Heart left ventricle (tissue), 16 donors: ENCODE data around the gene KRTAP5-6. TPM values are rescaled to one million over a fixed set of nuclear protein-coding genes. Genes with fewer than 3 reads are reported as not detected.

Experiments
- ATAC-seq, 4 donors: fragments of 200-7000 bp; cut with Tn5 transposase; one replicate each; pipeline ENCODE4 v1.9.1; 2020 to 2022; ENCODE audit warnings: moderate library complexity in 4 of 4, mild to moderate bottlenecking in 3 of 4, moderate number of reproducible peaks in 1 of 4
- DNase-seq, 5 donors: peaks; one replicate each; pipeline ENCODE4 v3.0.0-alpha.2; 2020
- H3K27ac ChIP-seq, 12 donors: fragments of 200-600 bp; sonication (generic) in 4 of 12; one replicate each; pipeline versions ENCODE4 v1.5.0 to v1.8.0; 2016 to 2022; ENCODE audit warnings: mild to moderate bottlenecking in 2 of 12
- H3K27me3 ChIP-seq, 9 donors: fragments of 200-600 bp; sonication (generic) in 2 of 9; one replicate each; pipeline versions ENCODE4 v1.5.1 to v1.8.0; 2016 to 2022; ENCODE audit warnings: mild to moderate bottlenecking in 3 of 9
- H3K36me3 ChIP-seq, 9 donors: fragments of 200-600 bp; sonication (generic) in 2 of 9; one replicate each; pipeline versions ENCODE4 v1.5.0 to v1.8.0; 2018 to 2022; ENCODE audit warnings: mild to moderate bottlenecking in 2 of 9
- H3K4me1 ChIP-seq, 12 donors: fragments of 200-600 bp; sonication (generic) in 4 of 12; one replicate each; pipeline versions ENCODE4 v1.5.0 to v1.8.0; 2016 to 2022; ENCODE audit warnings: mild to moderate bottlenecking in 3 of 12
- H3K4me3 ChIP-seq, 12 donors: fragments of 200-600 bp; sonication (generic) in 4 of 12; one replicate each; pipeline versions ENCODE4 v1.5.0 to v1.8.0; 2017 to 2022; ENCODE audit warnings: mild to moderate bottlenecking in 9 of 12, moderate library complexity in 4 of 12
- H3K9me3 ChIP-seq, 12 donors: fragments of 200-600 bp; sonication (generic) in 4 of 12; one replicate each; pipeline versions ENCODE4 v1.5.0 to v1.8.0; 2016 to 2022; ENCODE audit warnings: mild to moderate bottlenecking in 1 of 12
- POLR2A ChIP-seq, 2 donors: fragments of 450-650 bp; IDR thresholded peaks; one replicate each; pipeline ENCODE4 v1.6.1; 2017; ENCODE audit warnings: antibody characterized with exemption in 2 of 2, mild to moderate bottlenecking in 2 of 2, moderate library complexity in 2 of 2
- WGBS, 4 donors: extraction: QIAGEN DNeasy Blood & Tissue Kit in 2 of 4; methylation state at CpG; one replicate each; pipeline versions ENCODE4 v1.1.5 to v1.1.7; 2013 to 2018; 5-methylcytosine and 5-hydroxymethylcytosine counted together
- intact Hi-C, 10 donors: fragments of 100-400 bp; cut with DNase I; formaldehyde crosslinking; loops; one replicate each; pipeline versions ENCODE4 v1.11.1 to v1.14.2; 2022
- polyA plus RNA-seq, 2 donors: library from polyadenylated mRNA; stranded (reverse); fragments of 200-250 nt; gene quantifications; one replicate each; pipeline ENCODE4 v1.2.3, GENCODE V29; 2013
- total RNA-seq, 9 donors: library from RNA; depleted of rRNA in 2 of 9; stranded (reverse); fragments of >200 nt in 2 of 9; fragmentation: NEBNext Ultra II Directional in 3 of 9; extraction: Animal tissue kit (Norgen Biotek cat#: 25700) in 3 of 9; gene quantifications; one replicate each; pipeline versions ENCODE4 v1.1.0 to v1.2.4, GENCODE V29; 2016 to 2023
- TF ChIP-seq, protein P1 (sequence below), 12 donors: fragments of 200-600 bp; sonication (generic) in 4 of 12; IDR thresholded peaks; one replicate each; pipeline versions ENCODE4 v1.5.0 to v1.8.0; 2018 to 2022; ENCODE audit warnings: antibody characterized with exemption in 12 of 12, mild to moderate bottlenecking in 5 of 12
- donor health status: ischemic (EF 13 %, LVEDD 7.1; RV severe dilation, severe dysfunction).
- donor health status: healthy with polysubstance abuse.
- donor health status: DM: no; HTN: yes; CAD: no.
- donor health status: DM: no; HTN: no; CAD: no.
- donor health status: ischemic (EF 25% LVEDD 6.9; RV normal size, moderate dysfunction).
- donor health status: ischemic (EF 25% LVEDD 5.7; RV mildly dilated, moderate dysfunction).
- donor health status: healthy.
- donor health status: DM: yes; HTN: yes; CAD: no.
- donor health status: ischemic (EF 35%, LVEDD 5.7; RV mildly dilated, moderate dysfunction).
- donor health status: nonischemic (EF 11% LVEDD 7.7; RV severe dilation, severe dysfunction).
- donor health status: DM: yes; HTN: yes; CAD: no.
- donor health status: PGD.
- donor health status: ischemic (EF 29% LVEDD 5.4; RV normal size, mild dysfunction).
- donor health status: nonischemic (EF 23%, LVEDD 6.1; RV moderate dilation, normal function).

KRTAP5-6 gene
- total and polyA plus RNA-seq, 11 donors: not detected

GRCh38 chr11:1732418-1733008 lies 35.5 kb downstream of the KRTAP5-6 start:
- H3K36me3 ChIP-seq: no peaks in the 10 kb centered on the region
- TF ChIP-seq POLR2A (IDR thresholded peaks at IDR 0.05): no peak
- H3K27ac ChIP-seq: no peak overlapping the region
- DNase-seq (no peak), ATAC-seq (no peak)
- peaks cover 0 to 17% (median 7%) of the 10 kb centered on the region in 12 donors for H3K9me3 ChIP-seq
- 38 to 54% (median 42%) methylated on average over 5 to 13 of the region's 13 CpGs for WGBS, 4 donors
- H3K27me3 ChIP-seq: peaks cover 5 to 86% (median 22%) of the 10 kb centered on the region in 9 donors
- intact Hi-C loops: no loop called here
- no peak overlapping the region for H3K4me3 ChIP-seq
- peaks cover 0 to 8% (median 0%) of the 10 kb centered on the region in 12 donors for H3K4me1 ChIP-seq

DNA sequence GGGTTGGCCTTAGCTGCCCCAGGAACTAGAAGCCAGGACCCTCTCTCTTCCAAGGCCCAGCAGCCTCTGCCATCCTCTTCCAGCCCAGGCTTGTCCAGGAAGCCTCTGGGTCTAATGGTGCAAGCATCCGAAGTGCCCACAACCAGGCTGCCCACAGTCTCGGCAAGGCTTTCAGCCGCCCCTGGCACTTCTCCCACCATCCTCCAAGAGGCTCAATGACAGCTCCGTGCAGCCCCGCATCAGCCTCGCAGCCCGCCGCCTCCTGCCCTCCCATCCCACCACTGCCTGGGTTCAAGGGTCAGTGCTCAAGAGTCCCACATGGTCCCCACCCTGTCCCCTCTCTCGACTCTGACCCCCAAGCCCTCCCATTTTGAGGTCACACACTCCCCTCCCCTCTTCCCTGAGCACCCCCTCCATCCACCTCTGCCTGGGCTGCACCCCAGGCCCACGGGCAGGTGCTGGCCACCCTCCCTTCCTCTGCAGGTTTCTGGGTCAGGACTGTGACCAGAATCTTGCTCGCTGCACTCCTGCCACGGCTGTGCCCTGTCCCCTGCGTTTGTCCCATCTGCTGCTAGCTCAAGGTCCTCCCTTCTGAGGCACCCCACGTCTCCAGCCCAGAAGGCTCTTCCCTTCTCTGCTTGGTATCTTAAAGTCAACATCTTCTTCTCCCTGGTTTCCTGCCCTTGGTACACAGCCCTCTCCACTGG lies 36.2 kb downstream of the KRTAP5-6 start:
- Histone ChIP-seq H3K4me3 (no peak overlapping the region), H3K9me3 (peaks cover 0 to 18% (median 7%) of the 10 kb centered on the region in 12 donors), H3K27me3 (peaks cover 5 to 86% (median 22%) of the 10 kb centered on the region in 9 donors), H3K27ac (no peak overlapping the region), H3K4me1 (peaks cover 0 to 8% (median 0%) of the 10 kb centered on the region in 12 donors), H3K36me3 (no peaks in the 10 kb centered on the region)
- no peak for DNase-seq
- intact Hi-C loops: no loop called here
- peak in 1 of 4 donors; percentile 9 for ATAC-seq
- no peak for TF ChIP-seq POLR2A (IDR thresholded peaks at IDR 0.05)
- TF ChIP-seq, protein P1, sequence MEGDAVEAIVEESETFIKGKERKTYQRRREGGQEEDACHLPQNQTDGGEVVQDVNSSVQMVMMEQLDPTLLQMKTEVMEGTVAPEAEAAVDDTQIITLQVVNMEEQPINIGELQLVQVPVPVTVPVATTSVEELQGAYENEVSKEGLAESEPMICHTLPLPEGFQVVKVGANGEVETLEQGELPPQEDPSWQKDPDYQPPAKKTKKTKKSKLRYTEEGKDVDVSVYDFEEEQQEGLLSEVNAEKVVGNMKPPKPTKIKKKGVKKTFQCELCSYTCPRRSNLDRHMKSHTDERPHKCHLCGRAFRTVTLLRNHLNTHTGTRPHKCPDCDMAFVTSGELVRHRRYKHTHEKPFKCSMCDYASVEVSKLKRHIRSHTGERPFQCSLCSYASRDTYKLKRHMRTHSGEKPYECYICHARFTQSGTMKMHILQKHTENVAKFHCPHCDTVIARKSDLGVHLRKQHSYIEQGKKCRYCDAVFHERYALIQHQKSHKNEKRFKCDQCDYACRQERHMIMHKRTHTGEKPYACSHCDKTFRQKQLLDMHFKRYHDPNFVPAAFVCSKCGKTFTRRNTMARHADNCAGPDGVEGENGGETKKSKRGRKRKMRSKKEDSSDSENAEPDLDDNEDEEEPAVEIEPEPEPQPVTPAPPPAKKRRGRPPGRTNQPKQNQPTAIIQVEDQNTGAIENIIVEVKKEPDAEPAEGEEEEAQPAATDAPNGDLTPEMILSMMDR (IDR thresholded peaks at IDR 0.05): no peak
- 71 to 77% (median 75%) methylated on average over 14 of the region's 14 CpGs for WGBS, 4 donors

DNA sequence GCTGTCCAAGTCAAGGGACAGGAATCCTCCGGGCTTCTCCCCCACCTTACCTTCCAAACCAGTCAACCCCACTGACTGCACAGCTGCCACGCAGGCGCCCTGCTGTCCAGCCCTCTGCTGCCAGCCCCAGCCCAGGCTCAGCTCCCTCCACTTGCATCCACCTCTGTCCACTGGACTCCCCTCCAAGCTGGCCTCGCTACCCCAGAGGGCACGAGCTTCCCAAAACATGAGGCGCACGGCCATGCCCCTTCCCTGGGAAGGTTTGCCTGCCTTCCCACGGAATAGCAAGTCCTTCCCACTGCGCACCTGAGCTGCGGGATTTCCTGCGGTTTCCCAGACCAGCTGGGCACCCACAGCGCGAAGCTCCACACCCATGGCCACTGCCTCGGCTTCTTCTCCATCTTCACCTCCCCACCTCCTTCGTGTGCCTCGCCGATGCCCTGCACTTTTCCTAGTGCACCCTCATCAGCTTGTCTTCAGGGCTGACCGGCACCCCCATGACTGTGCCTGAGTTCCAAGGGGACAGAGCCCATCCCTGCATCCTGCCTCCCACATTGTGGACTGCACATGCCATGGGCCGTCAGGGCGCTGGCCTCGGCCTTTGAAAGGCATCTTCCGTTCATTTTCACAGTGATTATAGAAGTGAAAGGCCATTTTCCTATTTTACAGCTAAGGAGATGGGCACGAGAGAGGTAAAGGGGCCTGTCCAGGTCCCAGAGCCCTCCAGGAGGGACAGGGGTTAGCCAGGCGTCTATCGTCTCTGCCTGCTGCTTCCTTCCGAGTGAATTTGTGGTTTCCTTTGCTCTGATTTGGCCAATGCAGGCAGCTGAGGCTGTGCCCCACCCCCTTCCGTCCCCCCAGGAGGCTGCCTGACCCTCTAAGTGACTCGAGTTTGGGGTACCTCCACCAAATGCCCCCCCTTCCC lies 37.0 kb downstream of the KRTAP5-6 start:
- no peak for TF ChIP-seq POLR2A (IDR thresholded peaks at IDR 0.05)
- TF ChIP-seq, protein P1 (IDR thresholded peaks at IDR 0.05): no peak
- peaks cover 0 to 5% (median 0%) of the 10 kb centered on the region in 12 donors for H3K4me1 ChIP-seq
- no peak overlapping the region for H3K27ac ChIP-seq
- H3K36me3 ChIP-seq: no peaks in the 10 kb centered on the region
- H3K4me3 ChIP-seq: no peak overlapping the region
- ATAC-seq (peak in 1 of 4 donors; percentile 10), DNase-seq (no peak)
- H3K9me3 ChIP-seq: peaks cover 0 to 18% (median 7%) of the 10 kb centered on the region in 12 donors
- 70 to 73% (median 72%) methylated on average over 26 to 28 of the region's 28 CpGs for WGBS, 4 donors
- intact Hi-C loops: no loop called here
- H3K27me3 ChIP-seq: peaks cover 5 to 80% (median 22%) of the 10 kb centered on the region in 9 donors

- H3K4me3 ChIP-seq: no peak overlapping the region
- peaks cover 0 to 73% (median 18%) of the 10 kb centered on the region in 9 donors for H3K27me3 ChIP-seq
- no peaks in the 10 kb centered on the region for H3K4me1 ChIP-seq
- ATAC-seq: no peak
- intact Hi-C loops: no loop called here
- WGBS, 4 donors: 51 to 60% (median 56%) methylated on average over 5 to 10 of the region's 10 CpGs
- DNase-seq: no peak
- no peaks in the 10 kb centered on the region for H3K36me3 ChIP-seq
- H3K27ac ChIP-seq: no peak overlapping the region
- peaks cover 0 to 18% (median 7%) of the 10 kb centered on the region in 12 donors for H3K9me3 ChIP-seq
- TF ChIP-seq POLR2A (IDR thresholded peaks at IDR 0.05): no peak
- TF ChIP-seq, protein P1 (IDR thresholded peaks at IDR 0.05): no peak
Observed at GRCh38 chr11:1734641-1735081, 37.7 kb downstream of the KRTAP5-6 start.
